Thyroid gland (tissue), 4 donors: ENCODE data around the gene USP9X. TPM values are rescaled to one million over a fixed set of nuclear protein-coding genes. Genes with fewer than 3 reads are reported as not detected.

Experiments
- DNase-seq, 2 donors: peaks; one replicate each; pipeline ENCODE4 v3.0.0-alpha.2; 2019
- H3K27ac ChIP-seq, 3 donors: fragments of 200-600 bp; sonication (generic); 1 replicate in 2 of 3; 2 replicates in 1 of 3; pipeline ENCODE4 v1.5.1; 2016 to 2019; ENCODE audit warnings: mild to moderate bottlenecking in 1 of 3, moderate library complexity in 1 of 3
- H3K27me3 ChIP-seq: fragments of 200-600 bp; sonication (generic); one replicate; pipeline ENCODE4 v1.5.1; 2019
- H3K36me3 ChIP-seq, 2 donors: fragments of 200-600 bp; sonication (generic); one replicate each; pipeline ENCODE4 v1.5.1; 2016 to 2019
- H3K4me1 ChIP-seq, 2 donors: fragments of 200-600 bp; sonication (generic); one replicate each; pipeline ENCODE4 v1.5.1; 2017 to 2019
- H3K4me3 ChIP-seq, 3 donors: fragments of 200-600 bp; sonication (generic); replicated peaks in 1 of 3; 1 replicate in 2 of 3; 2 replicates in 1 of 3; pipeline ENCODE4 v1.5.1; 2016; ENCODE audit warnings: mild to moderate bottlenecking in 1 of 3
- H3K9me3 ChIP-seq: fragments of 200-600 bp; sonication (generic); one replicate; pipeline ENCODE4 v1.5.1; 2017
- CTCF ChIP-seq, 6 experiments: fragments of 200-600 bp in 3 of 6; fragments of 450-650 bp in 3 of 6; sonication (generic) in 3 of 6; IDR thresholded peaks; one replicate each; pipeline ENCODE4 v1.5.1; 2016 to 2019; ENCODE audit warnings: antibody characterized with exemption in 6 of 6, mild to moderate bottlenecking in 2 of 6, inconsistent platforms in 1 of 6, moderate library complexity in 1 of 6
- POLR2A ChIP-seq, 2 donors: fragments of 450-650 bp; IDR thresholded peaks; one replicate each; pipeline ENCODE4 v1.6.1; 2017; ENCODE audit warnings: antibody characterized with exemption in 2 of 2, mild to moderate bottlenecking in 2 of 2, moderate library complexity in 1 of 2
- WGBS, 2 donors: methylation state at CpG; one replicate each; pipeline ENCODE4 v1.1.5; 2017; 5-methylcytosine and 5-hydroxymethylcytosine counted together
- intact Hi-C: fragments of 100-400 bp; cut with DNase I; formaldehyde crosslinking; loops from one replicate; pipeline ENCODE4 v1.15.1; 2023
- total RNA-seq, 4 donors: library from RNA; depleted of rRNA; stranded (reverse); fragments of >200 nt; gene quantifications; one replicate each; pipeline ENCODE4 v1.2.3, GENCODE V29; 2016

USP9X gene
- total RNA-seq, 4 donors from 2014 or later = 101 to 138 (median 106) TPM

- no peaks in the 10 kb centered on the region for H3K9me3 ChIP-seq
- WGBS, 2 donors = 43 to 46% methylated on average over 2 of the region's 2 CpGs
- H3K36me3 ChIP-seq = no peaks in the 10 kb centered on the region
- H3K27me3 ChIP-seq = no peaks in the 10 kb centered on the region
- peaks cover 0 to 16% of the 10 kb centered on the region in 2 donors for H3K4me1 ChIP-seq
- peak overlapping the region in 2 of 3 donors; percentile 38 to 59 for H3K27ac ChIP-seq
- DNase-seq = no peak
- TF ChIP-seq CTCF (IDR thresholded peaks at IDR 0.05) (no peak), POLR2A (IDR thresholded peaks at IDR 0.05) (no peak)
- intact Hi-C loops = no loop called here
- no peak overlapping the region for H3K4me3 ChIP-seq
Measured at GRCh38 chrX:41245641-41246040, 160.4 kb downstream of the USP9X start.

- Histone ChIP-seq H3K27ac (no peak overlapping the region), H3K36me3 (no peaks in the 10 kb centered on the region), H3K27me3 (no peaks in the 10 kb centered on the region), H3K4me1 (peaks cover 0 to 7% of the 10 kb centered on the region in 2 donors), H3K4me3 (no peak overlapping the region), H3K9me3 (no peaks in the 10 kb centered on the region)
- intact Hi-C loops = loop anchor here (5.0 kb wide), 1 partner anchor 74 kb away; no protein-coding TSS in a partner anchor
- TF ChIP-seq CTCF (IDR thresholded peaks at IDR 0.05) (no peak), POLR2A (IDR thresholded peaks at IDR 0.05) (no peak)
- WGBS, 2 donors = 93% methylated on average over 6 to 10 of the region's 10 CpGs
- DNase-seq = no peak
Measured at GRCh38 chrX:41250867-41251266, 165.6 kb downstream of the USP9X start.

GRCh38 chrX:41257801-41258200 is 172.6 kb downstream of the USP9X start:
- Histone ChIP-seq H3K9me3 (no peaks in the 10 kb centered on the region), H3K27me3 (no peaks in the 10 kb centered on the region), H3K36me3 (no peaks in the 10 kb centered on the region), H3K4me1 (no peaks in the 10 kb centered on the region), H3K4me3 (no peak overlapping the region), H3K27ac (no peak overlapping the region)
- 82 to 85% methylated on average over 7 of the region's 7 CpGs for WGBS, 2 donors
- no peak for DNase-seq
- TF ChIP-seq CTCF (IDR thresholded peaks at IDR 0.05) = no peak
- intact Hi-C loops = no loop called here

- Histone ChIP-seq H3K4me1 (no peaks in the 10 kb centered on the region), H3K36me3 (no peaks in the 10 kb centered on the region), H3K4me3 (no peak overlapping the region), H3K27me3 (no peaks in the 10 kb centered on the region), H3K9me3 (no peaks in the 10 kb centered on the region), H3K27ac (no peak overlapping the region)
- DNase-seq = no peak
- no peak for TF ChIP-seq CTCF (IDR thresholded peaks at IDR 0.05)
- no peak for TF ChIP-seq POLR2A (IDR thresholded peaks at IDR 0.05)
- intact Hi-C loops = no loop called here
- WGBS, 2 donors = 93 to 95% methylated on average over 7 to 10 of the region's 11 CpGs
Measured at GRCh38 chrX:41258226-41258625, 173.0 kb downstream of the USP9X start.

GRCh38 chrX:41258871-41259270 is 173.6 kb downstream of the USP9X start:
- H3K4me1 ChIP-seq = no peaks in the 10 kb centered on the region
- intact Hi-C loops = no loop called here
- no peaks in the 10 kb centered on the region for H3K36me3 ChIP-seq
- DNase-seq = peak; percentile 45 to 46
- H3K27ac ChIP-seq = no peak overlapping the region
- 56 to 65% methylated on average over 9 to 10 of the region's 14 CpGs for WGBS, 2 donors
- no peak overlapping the region for H3K4me3 ChIP-seq
- TF ChIP-seq POLR2A (IDR thresholded peaks at IDR 0.05) (no peak), CTCF (IDR thresholded peaks at IDR 0.05) (no peak)
- no peaks in the 10 kb centered on the region for H3K9me3 ChIP-seq
- no peaks in the 10 kb centered on the region for H3K27me3 ChIP-seq
